HG02885 (cell line): ENCODE results near the gene DVL2.

Source experiments
- ATAC-seq: cut with Tn5 transposase; IDR thresholded peaks from one replicate; pipeline ENCODE4 v1.9.1; 2021; ENCODE audit warnings: mild to moderate bottlenecking; ENCODE audit not compliant: unreplicated experiment, poor library complexity

Gene DVL2

DNA sequence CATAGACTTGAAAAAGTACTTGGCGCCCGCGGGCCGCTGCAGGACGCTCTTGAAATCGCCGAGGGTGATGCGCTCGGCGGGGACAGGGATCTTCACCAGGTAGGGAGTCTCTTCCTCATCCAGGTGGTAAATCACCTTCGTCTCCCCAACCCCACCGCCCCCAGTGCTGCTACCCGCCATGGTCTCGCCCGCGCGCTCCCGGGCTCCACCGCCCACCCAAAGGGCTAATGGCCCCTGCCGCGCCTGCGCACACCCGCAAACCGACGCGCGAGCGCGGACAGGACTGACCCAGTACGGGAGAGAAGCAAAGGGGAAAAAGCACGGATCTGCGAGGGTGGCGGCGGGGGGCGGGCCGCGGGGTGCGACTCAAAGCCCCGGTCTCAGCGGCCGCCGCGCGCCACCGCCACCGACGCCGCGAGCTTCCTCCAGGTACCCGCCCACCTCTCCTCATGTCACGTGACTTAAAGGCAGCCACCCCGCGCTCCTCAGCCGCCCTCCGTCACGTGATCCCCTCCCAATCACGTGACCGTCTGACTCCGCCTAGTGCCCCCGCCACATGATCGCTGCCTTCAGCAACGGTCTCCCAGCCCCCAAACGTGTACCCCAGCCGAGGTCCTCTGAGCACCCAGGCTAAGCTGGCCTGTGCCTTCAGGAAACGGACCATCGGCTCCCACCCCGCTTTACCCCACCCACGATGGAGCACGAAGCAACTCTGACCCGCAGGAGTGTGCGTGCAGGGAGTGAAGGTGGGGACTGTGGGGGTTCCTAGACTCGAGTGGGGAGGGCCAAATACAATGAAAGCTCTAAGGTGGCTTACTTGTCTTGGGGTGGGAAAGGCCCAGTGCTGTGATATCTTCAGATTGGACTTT is at the start of gene DVL2:
Gene DVL2 (minus strand): TSS at position 435 of the 869 bp plus-strand sequence. CDS start 255 bp downstream, at position 180.
- ATAC-seq, result peak; percentile 65

DNA sequence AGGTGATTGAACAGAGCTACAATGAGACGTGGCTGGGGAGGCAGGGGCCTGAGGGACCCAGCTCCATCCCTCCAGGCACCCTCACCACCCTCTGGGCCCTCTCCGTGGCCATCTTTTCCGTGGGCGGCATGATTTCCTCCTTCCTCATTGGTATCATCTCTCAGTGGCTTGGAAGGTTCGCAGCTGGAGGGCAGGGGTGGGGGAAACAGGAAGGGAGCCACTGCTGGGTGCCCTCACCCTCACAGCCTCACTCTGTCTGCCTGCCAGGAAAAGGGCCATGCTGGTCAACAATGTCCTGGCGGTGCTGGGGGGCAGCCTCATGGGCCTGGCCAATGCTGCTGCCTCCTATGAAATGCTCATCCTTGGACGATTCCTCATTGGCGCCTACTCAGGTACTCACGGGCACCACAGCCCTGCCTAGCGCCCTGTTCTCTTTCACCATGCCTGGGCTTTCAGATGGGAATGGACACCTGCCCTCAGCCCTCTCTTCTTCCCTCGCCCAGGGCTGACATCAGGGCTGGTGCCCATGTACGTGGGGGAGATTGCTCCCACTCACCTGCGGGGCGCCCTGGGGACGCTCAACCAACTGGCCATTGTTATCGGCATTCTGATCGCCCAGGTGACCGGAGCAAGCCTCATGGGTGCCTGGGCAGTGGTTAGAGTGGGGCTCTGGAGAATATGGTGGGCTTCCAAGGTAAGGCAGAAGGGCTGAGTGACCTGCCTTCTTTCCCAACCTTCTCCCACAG is 49.3 kb upstream of the DVL2 start:
- no peak for ATAC-seq

- no peak for ATAC-seq
These were observed 48.5 kb upstream of the DVL2 start for GRCh38 chr17:7282752-7283321.

DNA sequence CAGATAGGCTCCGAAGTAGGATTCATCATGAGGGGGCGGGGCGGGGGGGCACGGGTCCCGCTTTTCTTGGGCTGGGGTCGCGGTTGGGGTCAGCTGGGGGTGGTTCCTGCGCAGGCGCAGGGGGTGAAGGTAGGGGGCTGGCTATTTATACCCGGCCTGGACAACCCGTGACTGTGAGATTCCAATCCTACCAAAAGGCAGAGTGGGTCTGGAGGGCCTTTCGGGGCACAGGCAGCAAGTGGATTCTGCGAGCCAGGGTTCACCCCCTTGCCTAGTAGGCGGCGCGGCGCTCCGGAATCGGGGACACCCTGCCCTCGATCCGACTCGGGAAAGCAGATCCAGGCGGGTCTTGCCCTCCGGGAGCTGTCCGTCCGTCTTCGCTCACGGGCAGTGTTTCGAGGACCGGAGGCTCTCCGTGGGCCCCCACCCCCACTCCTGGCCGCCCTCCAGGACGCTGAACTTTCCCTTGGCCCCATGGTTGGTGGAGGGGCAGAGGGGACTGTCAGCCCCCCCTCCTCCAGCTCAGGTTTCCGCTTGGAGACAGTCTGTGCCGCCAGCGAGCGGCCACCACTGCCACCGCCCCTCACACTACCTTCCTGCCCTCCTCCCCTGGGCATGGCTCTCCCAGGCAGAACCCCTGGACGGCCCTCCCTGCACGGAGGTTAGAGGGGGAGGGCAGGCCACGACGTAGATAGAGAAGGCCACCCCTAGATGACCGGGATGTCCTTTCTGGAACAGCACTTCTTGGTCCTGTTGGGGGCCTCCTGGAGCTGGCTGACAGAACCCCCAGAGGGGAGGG is 47.8 kb upstream of the DVL2 start:
- no peak for ATAC-seq

DNA sequence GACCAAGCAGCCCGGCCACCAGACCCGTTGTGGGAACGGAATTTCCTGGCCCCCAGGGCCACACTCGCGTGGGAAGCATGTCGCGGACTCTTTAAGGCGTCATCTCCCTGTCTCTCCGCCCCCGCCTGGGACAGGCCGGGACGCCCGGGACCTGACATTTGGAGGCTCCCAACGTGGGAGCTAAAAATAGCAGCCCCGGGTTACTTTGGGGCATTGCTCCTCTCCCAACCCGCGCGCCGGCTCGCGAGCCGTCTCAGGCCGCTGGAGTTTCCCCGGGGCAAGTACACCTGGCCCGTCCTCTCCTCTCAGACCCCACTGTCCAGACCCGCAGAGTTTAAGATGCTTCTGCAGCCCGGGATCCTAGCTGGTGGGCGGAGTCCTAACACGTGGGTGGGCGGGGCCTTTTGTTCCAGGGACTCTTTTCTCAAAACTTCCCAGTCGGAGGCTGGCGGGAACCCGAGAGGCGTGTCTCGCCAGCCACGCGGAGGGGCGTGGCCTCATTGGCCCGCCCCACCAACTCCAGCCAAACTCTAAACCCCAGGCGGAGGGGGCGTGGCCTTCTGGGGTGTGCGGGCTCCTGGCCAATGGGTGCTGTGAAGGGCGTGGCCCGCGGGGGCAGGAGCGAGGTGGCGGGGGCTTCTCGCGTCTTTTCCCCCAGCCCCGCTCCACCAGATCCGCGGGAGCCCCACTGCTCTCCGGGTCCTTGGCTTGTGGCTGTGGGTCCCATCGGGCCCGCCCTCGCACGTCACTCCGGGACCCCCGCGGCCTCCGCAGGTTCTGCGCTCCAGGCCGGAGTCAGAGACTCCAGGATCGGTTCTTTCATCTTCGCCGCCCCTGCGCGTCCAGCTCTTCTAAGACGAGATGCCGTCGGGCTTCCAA is 47.0 kb upstream of the DVL2 start, which contains the start of gene SLC2A4:
Gene SLC2A4 (plus strand): TSS at position 645 of the 879 bp plus-strand sequence. CDS start 217 bp downstream, at position 862.
- peak; percentile 72 for ATAC-seq

DNA sequence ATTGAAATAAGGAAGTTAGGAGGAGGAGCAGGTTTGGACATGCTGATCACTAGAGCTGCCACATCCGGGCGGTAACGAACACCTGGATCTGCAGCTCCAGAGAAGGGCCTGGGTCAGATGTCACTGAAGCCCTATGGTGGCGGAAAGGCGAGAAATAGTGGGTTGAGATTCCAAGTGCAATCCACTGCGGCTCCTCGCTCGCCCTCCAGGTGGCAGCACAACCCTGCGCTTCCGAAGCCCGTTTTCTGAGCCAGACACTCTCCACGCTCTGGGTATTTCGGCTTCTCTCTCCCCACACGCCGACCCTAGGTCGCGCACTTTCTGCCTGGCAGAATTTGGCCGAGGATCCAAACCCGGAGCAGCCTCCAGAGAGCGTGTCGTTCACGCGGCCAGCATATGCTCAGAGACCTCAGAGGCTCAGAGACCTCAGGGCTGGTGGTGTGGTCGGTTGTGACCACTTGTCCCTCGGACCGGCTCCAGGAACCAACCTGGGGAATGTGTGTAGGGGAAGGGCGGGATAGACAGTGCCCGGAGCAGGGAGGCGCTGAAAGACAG is 46.3 kb upstream of the DVL2 start:
- peak; percentile 67 for ATAC-seq

DNA sequence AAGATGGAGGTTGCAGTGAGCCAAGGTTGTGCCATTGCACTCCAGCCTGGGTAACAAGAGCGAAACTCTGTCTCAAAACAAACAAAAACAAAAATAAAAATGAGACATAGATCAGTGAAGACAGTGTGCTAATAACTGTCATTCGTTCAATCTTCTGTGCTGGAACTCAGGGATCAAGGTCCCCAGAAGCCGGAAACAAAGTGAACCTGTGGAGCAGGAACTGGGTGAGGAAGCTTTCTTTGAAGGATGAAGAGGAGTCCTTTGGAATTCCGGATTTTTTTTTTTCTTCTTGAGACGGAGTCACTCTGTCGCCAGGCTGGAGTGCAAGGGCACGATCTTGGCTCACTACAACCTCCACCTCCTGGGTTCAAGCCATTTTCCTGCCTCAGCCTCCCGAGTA is 45.1 kb upstream of the DVL2 start:
- ATAC-seq, result no peak

DNA sequence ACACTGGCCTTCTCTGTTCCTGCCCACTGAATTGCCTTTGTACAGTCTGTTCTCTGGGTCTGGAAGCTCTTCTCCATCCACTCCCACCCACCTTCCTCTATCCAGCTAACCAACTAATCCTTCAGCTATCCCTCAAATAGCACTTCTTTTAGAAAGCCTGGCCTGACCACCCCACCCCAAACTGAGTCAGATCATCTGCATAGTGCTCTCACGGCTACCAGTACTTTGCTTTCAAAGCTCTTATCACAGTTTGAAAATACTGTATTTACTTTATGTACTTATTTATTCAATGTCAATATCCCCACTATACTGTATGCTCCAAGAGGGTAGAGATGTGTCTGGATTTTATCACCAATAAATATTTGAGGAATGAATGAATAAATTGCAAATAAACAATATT is 32.5 kb upstream of the DVL2 start:
- no peak for ATAC-seq

- no peak for ATAC-seq
These were observed 29.4 kb upstream of the DVL2 start for GRCh38 chr17:7263801-7264078.

DNA sequence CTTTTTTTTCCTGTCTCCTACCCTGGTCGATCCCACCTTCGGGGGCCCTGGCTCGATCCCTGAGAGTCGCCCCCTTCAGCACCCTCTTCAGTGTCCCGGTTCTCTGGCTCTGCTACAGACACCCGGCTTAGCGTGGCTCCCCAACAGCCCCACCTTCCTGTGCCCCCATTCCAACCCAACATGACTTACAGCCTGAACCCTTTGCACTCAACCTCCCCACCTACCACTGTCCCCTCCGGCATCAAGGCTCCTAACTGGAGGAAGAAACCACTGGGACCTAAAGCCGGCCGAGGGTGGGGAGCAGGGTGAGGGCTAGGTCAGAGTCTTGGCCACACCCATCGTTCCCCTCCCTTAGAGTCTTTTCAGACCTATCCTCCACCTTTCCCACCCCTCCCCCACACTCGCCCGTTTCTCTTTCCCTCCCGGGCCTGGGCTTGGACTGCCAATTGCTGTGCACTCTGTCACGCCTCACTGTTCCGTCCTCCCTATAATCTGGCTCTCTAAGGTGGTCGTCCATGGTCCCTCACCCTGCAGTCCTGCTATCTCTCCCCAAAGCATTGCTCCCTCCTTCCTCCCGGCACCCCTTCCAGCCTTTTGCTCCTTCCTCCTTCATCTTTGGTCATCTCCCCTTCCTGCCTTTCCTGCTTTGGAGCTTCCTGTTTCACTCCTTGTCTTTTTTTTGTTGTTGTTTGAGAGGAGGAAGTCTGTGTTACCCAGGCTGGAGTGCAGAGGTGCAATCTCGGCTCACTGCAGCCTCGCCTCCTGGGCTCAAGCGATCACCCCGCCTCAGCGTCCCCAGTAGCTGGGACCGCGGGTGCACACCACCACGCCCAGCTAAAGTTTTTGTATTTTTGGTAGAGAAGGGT is 28.9 kb upstream of the DVL2 start:
- no peak for ATAC-seq

- no peak for ATAC-seq
These were observed 28.0 kb upstream of the DVL2 start, which contains the start of gene CLDN7 for GRCh38 chr17:7262192-7262934. Gene CLDN7, minus strand, starts transcription at chr17:7262478. Its CDS starts 435 bp downstream, at chr17:7262043.

GRCh38 chr17:7261379-7262191 is 27.3 kb upstream of the DVL2 start:
- ATAC-seq, result no peak

DNA sequence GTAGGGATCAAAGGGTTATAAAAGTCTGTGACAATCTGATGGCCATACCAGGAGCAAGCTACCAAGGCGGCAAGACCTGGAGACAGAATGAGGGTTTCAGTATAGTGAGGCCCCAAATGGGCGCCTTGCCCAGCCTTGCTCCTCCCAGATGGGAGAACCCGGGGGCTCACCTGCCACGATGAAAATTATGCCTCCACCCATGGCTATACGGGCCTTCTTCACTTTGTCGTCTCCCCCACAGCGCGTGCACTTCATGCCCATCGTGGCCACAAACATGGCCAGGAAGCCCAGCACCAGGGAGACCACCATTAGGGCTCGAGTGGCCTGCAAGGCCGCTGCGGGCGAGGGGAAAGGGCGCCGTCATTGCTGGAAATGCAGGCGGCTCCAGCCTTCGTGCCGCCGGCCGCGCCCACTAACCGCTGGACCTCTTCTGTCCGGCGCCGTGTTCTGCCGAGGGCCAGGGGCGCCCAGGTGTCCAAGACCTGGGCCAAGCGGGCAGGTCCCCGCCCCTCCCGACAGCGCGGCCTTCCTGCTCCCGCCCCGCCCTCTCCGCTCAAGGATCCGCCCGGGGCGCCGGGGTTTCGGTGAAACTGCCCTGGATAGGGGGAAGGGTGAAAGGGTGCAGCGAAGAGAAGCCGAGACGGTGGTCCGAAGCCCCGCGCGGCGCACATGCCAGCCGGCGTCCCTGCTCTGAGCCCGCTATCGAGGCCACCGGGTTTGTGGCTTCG is 26.5 kb upstream of the DVL2 start:
- no peak for ATAC-seq

DNA sequence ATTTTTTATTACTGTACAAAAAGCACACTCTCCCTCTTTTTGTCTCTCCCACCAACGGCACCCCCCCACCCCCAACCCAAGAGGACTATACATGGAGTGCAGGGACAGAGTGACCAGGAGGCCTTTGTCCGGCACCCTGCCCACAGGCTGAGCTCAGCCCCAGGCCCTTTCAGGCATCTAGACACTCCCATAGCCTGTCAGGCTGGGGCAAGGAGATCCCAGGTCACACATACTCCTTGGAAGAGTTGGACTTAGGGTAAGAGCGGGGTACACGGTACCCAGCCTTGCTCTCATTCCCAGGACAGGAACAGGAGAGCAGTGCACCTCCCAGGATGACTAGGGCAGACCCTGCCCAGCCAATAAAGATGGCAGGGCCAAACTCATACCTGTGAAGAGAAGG is 25.8 kb upstream of the DVL2 start:
- no peak for ATAC-seq

GRCh38 chr17:7259555-7259889 is 25.2 kb upstream of the DVL2 start:
- ATAC-seq, result no peak
